Activated CD4-positive, alpha-beta T cell treated with anti-CD3 and anti-CD28 coated beads for 1 hour (primary cell): Measurements from ENCODE around the gene DPRX.

ENCODE experiments used
- DNase-seq: peaks from one replicate; pipeline ENCODE4 v3.0.0-alpha.2; 2020

Gene DPRX, protein sequence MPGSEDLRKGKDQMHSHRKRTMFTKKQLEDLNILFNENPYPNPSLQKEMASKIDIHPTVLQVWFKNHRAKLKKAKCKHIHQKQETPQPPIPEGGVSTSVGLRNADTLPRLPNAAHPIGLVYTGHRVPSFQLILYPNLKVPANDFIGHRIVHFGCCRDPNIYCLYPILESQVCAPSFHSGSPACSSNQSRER

DNA sequence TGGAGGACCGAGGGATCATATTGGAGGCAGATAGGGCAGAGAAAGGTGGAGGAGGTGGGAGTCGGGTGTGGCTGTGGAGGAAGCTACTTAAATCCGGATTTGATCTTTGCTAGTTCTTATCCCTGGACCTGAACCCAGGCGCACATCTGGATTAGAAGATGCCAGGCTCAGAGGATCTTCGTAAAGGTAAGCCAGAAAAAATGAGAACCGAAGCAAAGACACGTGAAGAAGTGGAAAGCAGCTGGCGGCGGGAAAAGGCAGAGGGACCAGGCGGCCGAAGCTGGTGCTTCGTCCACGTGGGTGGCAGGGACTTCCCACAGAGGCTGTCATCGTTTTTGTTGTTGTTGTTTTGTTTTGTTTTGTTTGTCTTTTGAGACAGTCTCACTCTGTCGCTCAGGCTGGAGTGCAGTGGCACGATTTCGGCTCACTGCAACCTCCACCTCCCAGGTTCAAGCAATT is at the start of gene DPRX:
DPRX (plus strand) TSS at position 51 of the 459 bp plus-strand sequence; CDS start at position 159, 108 bp downstream.
- DNase-seq, result no peak

DNA sequence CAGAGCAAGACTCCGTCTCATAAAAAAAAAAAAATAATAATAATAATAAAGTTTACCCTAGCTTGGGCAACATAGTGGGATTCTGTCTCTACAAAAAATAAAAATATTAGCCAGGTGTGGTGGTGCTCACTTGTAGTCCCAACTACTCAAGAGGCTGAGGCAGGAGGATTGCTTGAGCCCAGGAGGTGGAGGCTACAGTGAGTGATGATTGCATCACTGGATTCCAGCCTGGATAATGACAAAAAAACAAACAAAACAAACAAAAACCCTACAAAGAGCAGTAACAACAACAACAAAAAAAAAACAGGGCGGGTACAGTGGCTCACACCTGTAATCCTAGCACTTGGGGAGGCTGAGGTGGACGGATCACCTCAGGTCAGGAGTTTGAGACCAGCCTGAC is 48.6 kb upstream of the DPRX start:
- DNase-seq, result no peak

DNA sequence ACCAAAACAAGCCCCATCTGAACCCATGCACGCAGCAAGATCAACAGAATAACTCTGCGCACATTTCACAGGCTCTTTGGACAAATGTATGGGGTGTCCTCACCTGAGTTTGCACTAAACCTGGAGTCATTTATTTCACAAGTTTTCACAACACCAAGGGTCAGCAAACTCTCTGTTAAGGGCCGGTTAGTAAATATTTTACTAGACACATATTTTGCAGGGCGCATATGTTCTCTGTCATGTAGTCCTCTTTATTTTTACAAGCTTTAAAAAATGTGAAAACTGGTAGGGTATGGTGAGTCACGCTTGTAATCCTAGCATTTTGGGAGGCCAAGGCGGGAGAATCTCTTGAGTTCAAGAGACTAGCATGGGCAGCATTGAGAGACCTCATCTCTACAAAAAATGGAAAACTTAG is 45.5 kb upstream of the DPRX start:
- no peak for DNase-seq

DNA sequence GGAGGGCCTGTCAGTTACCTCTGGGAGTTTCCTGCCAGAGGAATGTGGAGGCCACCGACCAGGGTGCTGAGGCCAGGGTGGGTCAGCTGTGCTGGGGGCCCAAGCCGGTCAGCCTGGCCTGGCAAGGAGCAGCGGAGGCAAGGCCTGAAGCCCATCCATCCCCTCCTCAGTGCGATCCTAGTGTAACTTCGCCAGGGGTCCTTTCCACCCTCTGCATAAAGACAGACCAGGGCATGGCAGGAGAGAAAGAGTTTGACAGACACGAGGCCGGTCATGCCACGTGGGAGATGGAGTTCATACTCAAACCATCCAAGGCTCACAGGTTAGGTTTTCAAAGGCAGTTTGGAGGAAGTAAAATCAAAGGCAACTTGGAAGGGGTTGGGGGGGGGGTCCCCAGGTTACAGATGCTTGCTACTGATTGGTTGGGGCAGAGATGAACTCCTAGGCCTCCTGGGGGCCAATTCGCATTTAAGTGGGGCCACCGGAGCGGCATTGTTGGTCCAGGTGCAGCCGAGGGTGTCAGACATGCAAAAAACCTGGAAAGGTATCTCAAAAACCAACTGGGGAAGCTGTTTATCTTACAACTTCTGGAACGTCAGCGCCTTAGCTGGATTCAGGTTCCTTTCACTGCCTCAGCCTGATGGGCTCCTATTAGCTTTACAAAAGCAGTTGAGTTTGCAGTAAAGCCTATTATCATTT is 36.8 kb upstream of the DPRX start:
- no peak for DNase-seq

DNA sequence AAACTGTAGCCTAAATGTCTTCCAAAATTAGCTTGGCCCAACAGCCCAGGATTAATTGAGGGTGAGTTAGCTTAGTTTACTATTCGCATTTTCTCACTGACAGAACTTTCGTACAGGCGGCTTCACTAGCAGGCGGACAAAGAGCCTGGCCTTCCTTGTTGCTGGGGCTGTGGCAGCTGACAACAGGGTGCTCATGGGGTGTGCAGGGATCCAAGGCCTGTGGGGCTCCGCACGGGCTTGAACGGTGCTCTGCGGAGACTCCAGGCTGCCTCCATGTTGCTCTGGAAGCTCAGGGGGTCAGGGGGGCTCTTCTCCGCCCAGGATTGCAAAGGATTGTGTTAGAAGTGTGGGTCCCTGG is 36.3 kb upstream of the DPRX start:
- DNase-seq, result no peak

DNA sequence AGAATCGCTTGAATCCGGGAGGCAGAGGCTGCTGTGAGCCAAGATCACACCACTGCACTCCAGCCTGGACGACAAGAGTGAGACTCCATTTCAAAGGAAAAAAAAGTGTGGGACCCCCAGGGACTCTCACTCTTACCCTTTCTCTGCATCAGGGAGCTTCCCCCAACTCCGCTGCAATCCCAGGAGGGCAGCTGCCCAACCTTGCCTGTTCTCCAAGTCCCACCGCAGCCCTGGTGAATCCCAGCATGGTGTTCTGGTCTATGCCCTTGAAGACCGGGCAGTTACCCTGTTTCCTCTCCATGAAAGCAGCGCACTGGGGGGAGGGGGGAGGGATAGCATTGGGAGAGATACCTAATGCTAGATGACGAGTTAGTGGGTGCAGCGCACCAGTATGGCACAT is 35.7 kb upstream of the DPRX start:
- no peak for DNase-seq

DNA sequence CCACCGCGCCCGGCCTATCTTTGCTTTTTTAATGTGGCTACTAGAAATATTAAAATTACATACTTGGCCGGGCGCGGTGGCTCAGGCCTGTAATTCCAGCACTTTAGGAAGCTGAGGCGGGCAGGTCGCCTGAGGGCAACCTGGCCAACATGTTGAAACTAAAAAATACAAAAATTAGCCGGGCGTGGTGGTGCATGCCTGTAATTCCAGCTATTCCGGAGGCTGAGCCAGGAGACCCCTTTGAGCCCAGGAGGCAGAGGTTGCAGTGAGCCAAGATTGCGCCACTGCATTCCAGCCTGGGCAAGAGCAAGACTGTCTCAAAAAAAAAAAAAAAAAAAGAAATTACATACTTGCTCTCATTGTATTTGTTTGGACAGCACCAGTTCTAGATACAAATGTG is 34.8 kb upstream of the DPRX start:
- no peak for DNase-seq

DNA sequence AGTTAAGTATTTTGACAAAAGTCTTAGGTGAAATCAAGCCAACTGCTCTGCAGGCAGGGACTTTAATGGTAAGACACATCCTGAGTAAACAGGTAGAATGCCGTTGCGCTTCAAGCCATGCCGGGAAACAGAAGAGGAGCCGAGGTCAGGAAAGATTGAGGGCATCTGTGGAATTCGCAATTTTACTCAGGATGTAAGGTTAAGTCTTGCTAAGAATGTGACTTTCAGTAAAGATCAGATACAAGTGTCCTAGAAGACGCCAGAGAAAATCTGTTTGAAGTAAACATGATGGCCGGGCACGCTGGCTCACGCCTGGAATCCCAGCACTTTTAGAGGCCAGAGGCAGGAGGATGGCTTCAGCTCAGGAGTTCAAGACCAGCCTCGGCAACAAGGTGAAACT is 33.4 kb upstream of the DPRX start:
- DNase-seq, result no peak

DNA sequence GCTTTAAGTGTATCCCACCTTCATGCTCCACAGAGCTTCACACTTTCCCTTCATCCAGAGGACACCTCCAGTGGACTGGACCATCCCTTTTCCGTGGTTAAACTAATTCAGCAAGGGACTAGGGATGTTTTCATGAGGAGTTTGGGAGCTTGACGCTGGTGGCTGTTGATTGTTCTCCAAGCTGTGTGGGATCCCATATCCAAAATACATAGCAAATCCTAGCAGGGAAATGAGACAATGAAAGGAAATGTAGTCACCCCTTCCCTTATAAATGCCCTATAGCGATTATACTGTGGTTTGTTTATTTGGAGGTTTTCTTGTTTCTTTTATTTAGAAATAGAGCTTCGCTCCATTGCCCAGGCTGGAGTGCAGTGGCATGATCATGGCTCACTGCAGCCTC is 31.6 kb upstream of the DPRX start:
- DNase-seq, result no peak

DNA sequence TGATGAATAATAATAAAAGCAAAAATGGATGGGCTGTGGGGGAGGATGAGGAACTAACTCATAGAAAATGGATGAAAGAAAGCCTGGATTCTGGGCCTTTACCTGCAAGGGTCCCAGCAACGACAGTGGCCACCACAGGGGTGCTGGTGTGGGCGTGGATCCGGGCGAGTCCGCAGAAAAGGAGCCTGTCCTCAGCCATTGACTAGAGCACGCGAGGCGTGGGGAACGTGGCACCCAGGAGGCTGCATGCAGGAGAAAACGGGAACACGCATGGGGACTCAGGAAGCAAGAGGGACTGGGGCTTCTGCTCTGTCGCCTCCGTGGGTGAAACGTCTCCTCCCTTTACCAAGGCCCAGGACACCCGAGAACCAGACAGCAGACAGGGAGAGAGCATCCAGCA is 25.8 kb upstream of the DPRX start:
- DNase-seq, result no peak

DNA sequence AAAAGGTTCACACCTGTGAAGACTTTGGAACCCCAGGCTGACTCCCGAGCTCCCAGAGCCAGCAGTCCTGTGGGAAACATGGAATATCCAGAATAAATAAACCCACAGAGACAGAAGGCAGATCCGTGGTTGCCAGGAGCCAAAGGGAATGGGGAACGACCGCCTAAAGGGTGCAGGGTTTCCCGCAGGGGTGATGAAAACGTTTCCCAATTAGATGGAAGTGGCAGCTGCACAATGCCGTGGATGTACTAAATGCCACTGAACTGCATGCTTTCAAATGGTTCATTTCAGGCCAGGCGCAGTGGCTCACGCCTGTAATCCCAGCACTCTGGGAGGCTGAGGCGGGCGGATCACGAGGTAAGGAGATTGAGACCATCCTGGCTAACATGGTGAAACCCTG is 23.4 kb upstream of the DPRX start:
- no peak for DNase-seq

DNA sequence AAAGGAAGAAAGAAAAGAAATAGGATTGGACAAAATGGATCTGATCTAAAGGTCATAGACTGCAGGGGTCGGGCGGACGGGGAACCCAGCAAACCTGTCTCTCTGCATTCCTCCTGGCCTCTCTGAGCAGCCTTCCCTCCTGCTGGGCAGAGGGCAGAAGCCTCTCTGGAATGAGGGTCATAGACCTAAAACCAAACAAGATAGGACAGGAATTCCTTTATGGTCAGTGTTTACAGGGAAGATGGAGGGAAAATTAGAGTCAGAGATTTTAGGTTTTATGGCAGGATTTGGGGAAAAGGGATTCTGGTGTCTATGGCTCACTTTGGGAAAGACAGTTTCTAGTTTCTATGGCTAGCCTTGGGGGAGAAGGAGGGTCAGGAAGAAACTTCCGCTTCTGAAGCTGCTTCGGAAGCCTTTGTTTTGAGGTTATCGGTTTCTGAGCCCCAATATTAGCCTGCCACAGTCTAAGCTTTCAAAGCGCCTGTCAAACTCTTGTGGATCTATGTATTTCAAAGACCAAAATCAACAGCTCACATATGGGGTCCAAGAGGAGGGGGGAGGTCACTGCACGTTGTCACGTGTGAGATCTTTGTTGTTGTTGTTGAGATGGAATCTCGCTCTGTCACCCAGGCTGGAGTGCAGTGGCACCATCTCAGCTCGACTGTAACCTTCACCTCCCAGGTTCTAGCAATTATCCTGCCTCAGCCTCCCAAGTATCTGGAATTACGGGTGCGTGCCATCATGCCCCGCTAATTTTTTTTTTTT is 18.9 kb upstream of the DPRX start:
- DNase-seq, result no peak

DNA sequence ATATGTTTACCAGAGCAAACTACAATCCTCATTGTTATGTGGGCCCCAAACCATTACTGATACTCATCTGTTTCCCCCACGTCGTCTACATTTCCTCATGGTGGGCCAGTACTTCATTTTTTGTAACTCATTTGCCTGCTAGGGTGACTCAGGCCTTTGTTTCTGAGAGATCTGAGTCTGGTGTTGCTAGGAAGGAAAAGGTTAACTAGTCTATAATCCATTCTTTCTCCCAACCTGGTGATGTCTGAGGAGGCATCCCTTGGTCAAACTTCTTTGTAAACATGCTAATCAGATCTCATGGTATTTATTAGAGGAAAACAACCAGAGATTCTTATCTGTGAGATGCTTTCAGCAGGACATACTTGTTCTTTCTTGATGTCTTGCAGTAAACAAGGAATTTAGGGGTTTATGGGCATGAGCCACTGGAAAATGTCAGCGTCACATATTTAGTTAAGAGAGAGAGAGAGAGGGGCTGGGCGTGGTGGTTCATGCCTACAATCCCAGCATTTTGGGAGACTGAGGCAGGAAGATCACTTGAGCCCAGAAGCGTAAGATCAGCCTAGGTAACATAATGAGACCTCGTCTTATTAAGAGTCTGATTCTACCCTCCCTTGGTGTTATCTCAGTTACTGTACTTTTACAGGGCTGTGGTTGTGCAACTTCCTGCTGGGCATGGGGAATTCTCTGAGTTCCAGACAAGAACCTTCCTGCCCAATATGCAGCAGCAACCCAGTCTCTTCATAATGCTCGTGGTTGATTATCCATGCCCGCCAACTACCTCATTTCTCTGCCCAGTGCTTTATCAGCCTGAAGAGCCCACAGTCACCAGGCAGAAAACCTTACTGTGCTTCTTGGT is 9.7 kb upstream of the DPRX start:
- no peak for DNase-seq

DNA sequence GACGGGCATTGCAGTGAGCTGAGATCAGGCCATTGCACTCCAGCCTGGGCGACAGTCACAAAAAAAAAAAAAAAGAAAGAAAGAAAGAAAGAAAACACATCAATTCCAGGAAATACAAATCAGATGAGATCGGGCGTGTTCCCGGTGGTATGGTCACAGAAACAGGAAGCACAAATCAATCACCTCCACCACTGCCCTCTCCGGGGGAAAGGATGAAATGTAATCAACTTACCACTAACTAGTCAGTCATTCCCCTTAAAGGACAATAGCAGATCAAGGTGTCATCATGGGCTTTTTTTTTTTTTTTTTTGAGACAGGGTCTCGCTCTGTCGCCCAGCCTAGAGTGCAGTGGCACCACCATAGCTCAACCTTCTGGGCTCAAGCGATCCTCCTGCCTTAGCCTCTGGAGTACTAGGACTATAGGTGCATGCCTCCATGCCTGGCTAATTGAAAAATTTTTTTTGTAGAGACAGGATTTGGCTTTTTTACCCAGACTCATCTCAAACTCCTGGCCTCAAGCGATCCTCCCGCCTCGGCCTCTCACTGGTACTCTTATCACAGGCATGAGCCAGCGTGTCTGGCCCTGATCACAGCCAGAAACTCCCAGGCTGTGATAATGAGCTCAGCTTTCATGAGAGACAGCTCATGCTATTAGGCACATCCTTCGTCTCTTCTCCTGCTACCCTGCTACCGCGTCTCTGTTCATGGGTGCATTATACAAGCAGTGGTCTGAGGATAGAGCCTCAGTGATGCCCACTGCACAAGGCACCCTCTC is 6.8 kb upstream of the DPRX start:
- no peak for DNase-seq

DNA sequence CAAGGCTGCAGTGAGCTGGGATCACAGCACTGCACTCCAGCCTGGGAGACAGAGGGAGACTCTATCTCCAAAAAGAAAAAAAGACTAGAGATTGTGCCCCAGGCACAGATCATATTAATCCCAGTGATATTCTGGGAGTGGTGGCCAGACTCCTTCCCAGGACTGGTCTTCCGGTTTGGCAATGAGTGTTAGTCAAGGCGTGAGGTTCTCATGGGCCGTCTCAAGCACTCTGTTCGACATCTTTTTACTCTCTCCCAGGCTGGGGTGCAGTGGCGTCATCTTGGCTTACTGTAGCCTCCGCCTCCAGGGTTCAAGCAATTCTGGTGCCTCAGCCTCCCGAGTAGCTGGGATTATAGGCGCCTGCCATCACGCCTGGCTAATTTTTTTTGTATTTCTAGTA is 5.3 kb upstream of the DPRX start:
- no peak for DNase-seq

DNA sequence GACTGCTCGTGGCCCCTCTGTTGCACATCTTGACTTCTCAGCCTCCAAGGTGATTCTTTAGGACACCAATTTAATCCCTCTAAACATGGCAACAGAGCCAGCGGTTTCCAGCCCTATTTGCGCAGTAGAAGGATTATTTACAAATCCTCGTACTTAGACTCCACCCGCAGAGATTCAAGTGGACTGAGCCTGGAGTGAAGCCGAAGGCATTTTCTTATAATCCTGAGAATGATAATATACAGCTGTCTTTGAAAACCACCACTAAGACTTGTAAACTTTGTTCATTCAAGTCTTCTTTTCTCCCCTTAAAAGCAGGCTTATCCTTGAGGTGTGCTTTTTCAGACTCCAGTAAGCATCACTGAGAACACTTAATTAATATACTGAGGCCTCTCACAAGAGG is 4.8 kb upstream of the DPRX start:
- no peak for DNase-seq

DNA sequence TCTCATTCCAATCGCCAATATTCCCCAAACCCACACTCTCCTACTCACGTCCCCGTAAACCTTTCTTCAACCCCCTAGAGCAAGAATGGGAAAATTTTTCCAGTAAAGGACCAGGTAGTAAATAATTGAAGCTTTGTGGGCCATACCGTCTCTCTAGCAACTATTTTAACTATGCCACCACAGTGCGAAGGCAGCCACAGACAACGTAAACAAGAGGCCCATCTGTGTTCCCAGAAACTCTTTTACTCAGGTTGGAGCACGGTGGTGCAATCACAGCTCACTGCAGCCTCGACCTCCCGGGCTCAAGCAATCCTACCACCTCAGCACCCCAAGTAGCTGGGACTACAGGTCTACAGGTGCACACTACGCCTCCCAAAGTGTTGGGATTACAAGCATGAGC is 3.0 kb downstream of the DPRX start:
- no peak for DNase-seq

DNA sequence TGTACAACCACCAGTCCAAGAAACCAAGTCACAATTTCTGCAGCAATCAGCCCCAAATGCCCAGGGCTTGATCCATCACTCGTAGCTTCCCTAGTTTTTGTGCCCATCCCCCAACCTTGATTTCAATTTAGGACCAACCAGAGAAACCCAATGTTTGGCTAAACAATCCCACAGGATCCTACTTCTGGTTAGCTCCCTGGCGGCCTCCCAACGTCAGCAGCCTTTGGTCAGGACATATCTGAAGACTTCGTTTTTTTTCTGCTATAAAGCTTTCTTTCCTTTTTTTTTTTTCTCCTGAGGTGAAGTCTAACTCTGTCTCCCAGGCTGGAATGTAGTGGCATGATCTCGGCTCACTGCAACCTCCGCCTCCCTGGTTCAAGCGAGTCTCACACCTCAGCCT is 7.7 kb downstream of the DPRX start:
- no peak for DNase-seq

DNA sequence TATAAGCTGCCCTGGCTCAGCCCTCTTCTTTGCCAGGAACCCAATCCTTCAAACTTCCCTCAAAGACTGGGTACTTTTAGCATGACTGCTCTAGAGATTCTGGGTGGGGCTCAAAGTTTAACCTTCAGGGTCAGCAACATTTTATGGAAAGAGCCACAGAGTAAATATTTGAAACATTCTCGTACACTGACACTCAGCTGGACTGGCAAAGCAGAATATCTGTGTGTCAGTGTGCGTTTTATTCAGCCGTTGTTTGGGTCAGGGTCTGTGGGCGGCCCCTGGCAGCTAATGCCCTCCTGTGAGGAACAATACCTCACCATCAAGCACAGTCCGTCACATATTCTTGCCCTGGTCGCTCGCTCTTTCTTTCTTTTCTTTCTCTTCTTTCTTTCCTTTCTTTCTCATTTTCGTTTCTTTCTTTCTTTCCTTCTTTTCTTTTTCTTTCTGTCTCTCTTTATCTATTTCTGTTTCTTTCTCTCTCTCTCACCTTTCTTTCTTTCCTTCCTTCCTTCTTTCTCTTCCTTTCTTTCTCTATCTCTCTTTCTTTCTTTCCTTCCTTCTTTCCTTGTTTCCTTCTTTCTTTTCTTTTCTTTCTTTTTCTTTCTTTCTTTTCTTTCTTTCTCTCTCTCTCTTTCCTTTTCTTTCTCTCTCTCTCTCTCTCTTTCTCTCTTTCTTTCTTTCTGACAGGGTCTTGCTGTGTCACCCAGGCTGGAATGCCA is 10.7 kb downstream of the DPRX start:
- DNase-seq, result no peak

DNA sequence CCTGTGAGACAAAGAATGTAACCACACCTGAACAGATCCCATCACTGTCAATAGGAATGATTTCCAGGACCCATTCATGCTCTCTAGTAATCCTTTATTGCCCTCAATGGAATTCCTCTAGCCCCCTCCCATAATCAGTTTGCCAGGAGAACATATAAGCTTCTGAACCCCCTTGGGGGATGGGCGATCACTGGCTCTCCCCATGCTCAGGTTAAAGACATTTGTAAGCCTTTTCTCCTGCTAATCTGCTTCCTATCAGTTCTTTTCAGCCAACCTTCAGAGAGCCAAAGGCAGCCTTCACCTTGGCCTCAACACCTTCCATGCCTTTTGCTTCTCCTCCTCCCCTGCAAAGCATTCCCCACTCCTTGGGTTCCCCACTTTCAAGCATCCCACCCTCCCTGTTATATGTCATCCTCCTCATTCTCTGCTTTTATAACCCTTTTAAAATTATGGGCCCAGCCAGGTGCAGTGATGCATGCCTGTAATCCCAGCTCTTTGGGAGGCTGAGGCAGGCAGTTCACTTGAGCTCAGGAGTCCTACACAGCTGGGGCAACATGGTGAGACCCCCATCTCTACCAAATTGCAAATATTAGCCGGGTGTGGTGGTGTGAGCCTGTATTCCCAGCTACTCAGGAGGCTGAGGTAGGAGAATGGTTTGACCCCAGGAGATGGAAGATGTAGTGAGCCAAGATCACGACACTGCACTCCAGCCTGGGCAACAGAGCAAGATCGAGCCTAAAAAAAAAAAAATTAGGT is 12.4 kb downstream of the DPRX start:
- no peak for DNase-seq

DNA sequence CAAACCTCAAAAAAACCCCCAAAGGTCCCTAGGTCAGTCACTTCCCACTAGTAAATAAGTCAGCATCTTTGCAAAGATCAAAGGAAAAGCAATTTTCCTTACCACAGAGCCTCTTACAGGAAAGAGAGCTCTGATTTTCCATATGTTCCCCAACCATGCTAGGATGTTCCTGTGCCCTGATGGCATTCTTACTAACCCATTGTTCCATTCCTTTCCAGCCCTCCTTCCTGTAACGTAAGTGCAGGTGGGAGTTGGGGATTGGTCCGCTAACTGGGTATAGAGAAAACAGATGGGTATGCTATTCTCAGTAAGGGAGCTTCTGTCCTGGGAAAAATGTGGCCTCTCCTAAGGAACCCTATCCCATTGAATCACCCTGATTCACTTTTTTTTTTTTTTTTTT is 14.3 kb downstream of the DPRX start:
- DNase-seq, result no peak
